ENCODE data around the gene GNL3L.

GNL3L gene

GRCh38 chrX:54597728-54598127 is 67.7 kb downstream of the GNL3L start:
- Histone ChIP-seq H3K4me1 (ENCODE audit: insufficient read depth, low read length) (no peaks in the 10 kb centered on the region), H3K9me3 (ENCODE audit: low read length) (no peaks in the 10 kb centered on the region), H3K27me3 (ENCODE audit: insufficient read depth, low read length) (no peaks in the 10 kb centered on the region)

DNA sequence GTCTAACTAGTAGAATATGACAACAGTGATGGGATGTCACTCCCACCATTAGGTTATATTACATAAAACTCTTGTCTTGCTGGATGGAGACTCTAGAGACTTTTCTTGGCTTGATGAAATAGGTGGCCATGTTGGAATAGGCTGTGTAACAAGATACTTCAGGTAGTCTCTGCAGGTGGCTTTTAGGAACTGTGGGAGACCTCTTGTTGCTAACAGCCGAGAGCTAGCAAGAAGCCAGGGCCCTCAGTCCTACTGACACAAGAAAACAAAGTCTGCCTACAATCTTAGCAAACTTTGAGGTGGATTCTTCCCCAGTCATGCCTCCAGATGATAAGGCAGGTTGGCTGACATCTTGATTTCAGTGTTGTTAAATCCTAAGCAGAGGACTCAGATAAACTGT is 72.5 kb downstream of the GNL3L start:
- H3K4me3 ChIP-seq (ENCODE audit: low read length): no peak overlapping the region
- H3K9me3 ChIP-seq (ENCODE audit: low read length): no peaks in the 10 kb centered on the region

More at GRCh38 chrX:54597728-54598127, 67.7 kb downstream of the GNL3L start:
- no peak overlapping the region for H3K4me3 ChIP-seq (ENCODE audit: low read length)
- H3K36me3 ChIP-seq (ENCODE audit: insufficient read depth, low read length): no peaks in the 10 kb centered on the region
- H2AFZ ChIP-seq (ENCODE audit: low read depth, low read length): no peak overlapping the region

More for the DNA sequence above, 72.5 kb downstream of the GNL3L start:
- Histone ChIP-seq H3K36me3 (ENCODE audit: insufficient read depth, low read length) (no peaks in the 10 kb centered on the region), H2AFZ (ENCODE audit: low read depth, low read length) (no peak overlapping the region), H3K27me3 (ENCODE audit: insufficient read depth, low read length) (no peaks in the 10 kb centered on the region), H3K4me1 (ENCODE audit: insufficient read depth, low read length) (no peaks in the 10 kb centered on the region)

Measured in neuron (in vitro differentiated cells).